Neural cell (in vitro differentiated cells): ENCODE results near the gene WDR4. TPM values are rescaled to one million over a fixed set of nuclear protein-coding genes. Genes with fewer than 3 reads are reported as not detected.

Source experiments
- H2AFZ ChIP-seq: fragments of 200-600, 300-800 bp; sonication (generic), shearing (Covaris generic); 2 replicates; pipeline ENCODE4 v1.6.0; 2014; ENCODE audit warnings: low read depth, mild to moderate bottlenecking, antibody characterized with exemption, low read length, moderate library complexity
- H3F3A ChIP-seq: fragments of 200-600 bp; shearing (Covaris generic); 2 replicates; pipeline ENCODE4 v1.6.1; 2016; ENCODE audit warnings: mild to moderate bottlenecking, moderate library complexity, mixed read lengths, antibody characterized with exemption, low read length; ENCODE audit not compliant: insufficient read depth, poor library complexity, severe bottlenecking
- H3K27ac ChIP-seq: fragments of 200-600, 300-800 bp; sonication (generic), shearing (Covaris generic); 2 replicates; pipeline ENCODE4 v1.5.1; 2014; ENCODE audit warnings: mild to moderate bottlenecking, low read length, moderate library complexity
- H3K27me3 ChIP-seq: fragments of 300-800, 200-600 bp; sonication (generic), shearing (Covaris generic); 2 replicates; pipeline ENCODE4 v1.6.0; 2014; ENCODE audit warnings: mild to moderate bottlenecking, low read depth, low read length, moderate library complexity; ENCODE audit not compliant: insufficient read depth
- H3K36me3 ChIP-seq: fragments of 300-800, 200-600 bp; sonication (generic), shearing (Covaris generic); 2 replicates; pipeline ENCODE4 v1.5.1; 2014; ENCODE audit warnings: mild to moderate bottlenecking, antibody characterized with exemption, low read length, moderate library complexity; ENCODE audit not compliant: insufficient read depth
- H3K4me2 ChIP-seq: fragments of 300-800, 200-600 bp; sonication (generic), shearing (Covaris generic); 2 replicates; pipeline ENCODE4 v1.6.0; 2014; ENCODE audit warnings: mild to moderate bottlenecking, low read length
- H3K4me3 ChIP-seq: fragments of 300-800, 200-600 bp; sonication (generic), shearing (Covaris generic); 2 replicates; pipeline ENCODE4 v1.5.1; 2014; ENCODE audit warnings: mild to moderate bottlenecking, low read length, moderate library complexity
- H3K79me2 ChIP-seq: fragments of 200-600 bp; shearing (Covaris generic); replicated peaks from 2 replicates; pipeline ENCODE4 v1.6.0; 2014; ENCODE audit warnings: mild to moderate bottlenecking, low read length, moderate library complexity; ENCODE audit not compliant: insufficient read depth
- H3K9ac ChIP-seq: fragments of 300-800, 200-600 bp; sonication (generic), shearing (Covaris generic); 2 replicates; pipeline ENCODE4 v1.6.1; 2016; ENCODE audit warnings: mild to moderate bottlenecking, low read length, mixed read lengths
- H3K9me2 ChIP-seq: fragments of 200-600 bp; shearing (Covaris generic); 2 replicates; pipeline ENCODE4 v1.6.1; 2016; ENCODE audit warnings: mild to moderate bottlenecking, low read length, mixed read lengths; ENCODE audit not compliant: insufficient read depth
- H3K9me3 ChIP-seq: fragments of 200-600, 300-800 bp; sonication (generic), shearing (Covaris generic); 2 replicates; pipeline ENCODE4 v1.6.1; 2016; ENCODE audit warnings: mild to moderate bottlenecking, mixed run types, low read length, moderate library complexity, mixed read lengths
- H4K20me1 ChIP-seq: fragments of 200-600 bp; shearing (Covaris generic); 2 replicates; pipeline ENCODE4 v1.6.1; 2016; ENCODE audit warnings: mild to moderate bottlenecking, mixed run types; ENCODE audit not compliant: insufficient read depth
- CTCF ChIP-seq: fragments of 450-650 bp; IDR thresholded peaks from 2 replicates; pipeline ENCODE4 v1.5.1; 2014; ENCODE audit warnings: antibody characterized with exemption, mild to moderate bottlenecking, moderate library complexity; ENCODE audit not compliant: poor library complexity, severe bottlenecking
- EP300 ChIP-seq: fragments of 450-650 bp; conservative IDR thresholded peaks from 2 replicates; pipeline ENCODE4 v1.6.1; 2014; ENCODE audit warnings: antibody characterized with exemption, mild to moderate bottlenecking, moderate library complexity; ENCODE audit not compliant: poor library complexity, severe bottlenecking
- EZH2 ChIP-seq: fragments of 200-600, 300-800 bp; shearing (Covaris generic), sonication (generic); IDR thresholded peaks from 2 replicates; pipeline ENCODE4 v1.6.1; 2014; ENCODE audit warnings: antibody characterized with exemption, low read length, borderline replicate concordance, mild to moderate bottlenecking; ENCODE audit not compliant: insufficient read depth, poor library complexity, severe bottlenecking
- MXI1 ChIP-seq: fragments of 450-650 bp; conservative IDR thresholded peaks from 2 replicates; pipeline ENCODE4 v1.6.1; 2014; ENCODE audit warnings: antibody characterized with exemption, mild to moderate bottlenecking; ENCODE audit not compliant: poor library complexity, severe bottlenecking
- POLR2AphosphoS5 ChIP-seq: IDR thresholded peaks from 2 replicates; pipeline ENCODE4 v1.6.1; 2012
- RAD21 ChIP-seq: fragments of 450-650 bp; conservative IDR thresholded peaks from 2 replicates; pipeline ENCODE4 v1.6.1; 2014; ENCODE audit warnings: antibody characterized with exemption, mild to moderate bottlenecking, moderate library complexity
- REST ChIP-seq: IDR thresholded peaks from 2 replicates; pipeline ENCODE4 v1.6.1; 2012; ENCODE audit warnings: borderline replicate concordance
- SMC3 ChIP-seq: fragments of 450-650 bp; conservative IDR thresholded peaks from 2 replicates; pipeline ENCODE4 v1.6.1; 2014; ENCODE audit warnings: antibody characterized with exemption, mild to moderate bottlenecking, moderate library complexity; ENCODE audit not compliant: poor library complexity
- TAF1 ChIP-seq: IDR thresholded peaks from 2 replicates; pipeline ENCODE4 v1.6.1; 2012; ENCODE audit warnings: low read depth
- polyA plus RNA-seq: library from polyadenylated mRNA; depleted of rRNA; stranded (reverse); fragments of >200 nt; gene quantifications from 2 replicates; pipeline ENCODE4 v1.2.3, GENCODE V29; 2014

WDR4 gene
- polyA plus RNA-seq, 1 donor from 2014 or later = 9.2 TPM

- Histone ChIP-seq H3K36me3 (no peaks in the 10 kb centered on the region), H3K9me2 (no peaks in the 10 kb centered on the region), H3K79me2 (no peaks in the 10 kb centered on the region), H3F3A (no peaks in the 10 kb centered on the region), H3K4me3 (no peak overlapping the region), H3K9me3 (no peaks in the 10 kb centered on the region), H2AFZ (no peak overlapping the region), H3K27me3 (no peaks in the 10 kb centered on the region), H3K27ac (no peak overlapping the region), H3K9ac (no peak overlapping the region), H3K4me2 (no peak overlapping the region), H4K20me1 (no peaks in the 10 kb centered on the region)
- TF ChIP-seq EP300 (no peak), EZH2 (no peak), TAF1 (no peak), POLR2AphosphoS5 (no peak), REST (no peak), RAD21 (no peak), SMC3 (no peak), CTCF (no peak), MXI1 (no peak)
Observed at GRCh38 chr21:42837421-42838211, 41.7 kb downstream of the WDR4 start.

GRCh38 chr21:42836767-42837301 lies 42.5 kb downstream of the WDR4 start:
- H3K79me2 ChIP-seq = no peaks in the 10 kb centered on the region
- H3F3A ChIP-seq = no peaks in the 10 kb centered on the region
- no peaks in the 10 kb centered on the region for H3K27me3 ChIP-seq
- no peak overlapping the region for H2AFZ ChIP-seq
- no peak overlapping the region for H3K4me3 ChIP-seq
- H3K36me3 ChIP-seq = no peaks in the 10 kb centered on the region
- H3K9ac ChIP-seq = no peak overlapping the region
- no peak overlapping the region for H3K4me2 ChIP-seq
- TF ChIP-seq EP300 = no peak
- TF ChIP-seq SMC3 = no peak
- no peak for TF ChIP-seq REST
- no peak for TF ChIP-seq CTCF
- no peak for TF ChIP-seq POLR2AphosphoS5
- no peak for TF ChIP-seq MXI1
- TF ChIP-seq EZH2 = no peak
- no peak for TF ChIP-seq RAD21
- no peak for TF ChIP-seq TAF1
- H3K9me3 ChIP-seq = no peaks in the 10 kb centered on the region
- H3K9me2 ChIP-seq = no peaks in the 10 kb centered on the region
- no peaks in the 10 kb centered on the region for H4K20me1 ChIP-seq
- no peak overlapping the region for H3K27ac ChIP-seq
